Osteoblast (primary cell): Measurements from ENCODE around the gene RAD51B. TPM values are rescaled to one million over a fixed set of nuclear protein-coding genes. Genes with fewer than 3 reads are reported as not detected.

Experiments
- DNase-seq: peaks from one replicate; pipeline ENCODE4 v3.0.0; 2011; ENCODE audit warnings: low spot score, mixed read lengths; ENCODE audit not compliant: insufficient read length; ENCODE audit errors: missing footprints
- H2AFZ ChIP-seq: 2 replicates; pipeline ENCODE4 v1.6.0; 2011; ENCODE audit warnings: mild to moderate bottlenecking, low read length
- H3K27ac ChIP-seq: 2 replicates; pipeline ENCODE4 v1.5.1; 2011; ENCODE audit warnings: mild to moderate bottlenecking, low read depth, low read length, moderate library complexity
- H3K27me3 ChIP-seq: 2 replicates; pipeline ENCODE4 v1.6.0; 2012; ENCODE audit warnings: mild to moderate bottlenecking, control low read depth, inconsistent platforms, low read length, moderate library complexity; ENCODE audit not compliant: insufficient read depth
- H3K36me3 ChIP-seq: 2 replicates; pipeline ENCODE4 v1.5.1; 2011; ENCODE audit warnings: mild to moderate bottlenecking, low read length, control low read depth, moderate library complexity; ENCODE audit not compliant: insufficient read depth
- H3K4me1 ChIP-seq: 2 replicates; pipeline ENCODE4 v1.5.1; 2011; ENCODE audit warnings: mild to moderate bottlenecking, low read length, control low read depth, moderate library complexity; ENCODE audit not compliant: insufficient read depth
- H3K4me2 ChIP-seq: 2 replicates; pipeline ENCODE4 v1.6.0; 2011; ENCODE audit warnings: mild to moderate bottlenecking, low read length; ENCODE audit not compliant: insufficient read depth
- H3K4me3 ChIP-seq: fragments of 200-600 bp; sonication (generic); 3 replicates; pipeline ENCODE4 v1.5.1; 2012; ENCODE audit warnings: mild to moderate bottlenecking, low read length, inconsistent platforms; ENCODE audit not compliant: insufficient read depth
- H3K79me2 ChIP-seq: 2 replicates; pipeline ENCODE4 v1.6.0; 2012; ENCODE audit warnings: mild to moderate bottlenecking, low read length, control low read depth, inconsistent platforms; ENCODE audit not compliant: insufficient read depth
- H3K9me3 ChIP-seq: 2 replicates; pipeline ENCODE4 v1.5.1; 2011; ENCODE audit warnings: low read depth, low read length, control low read depth
- H4K20me1 ChIP-seq: 2 replicates; pipeline ENCODE4 v1.6.0; 2012; ENCODE audit warnings: mild to moderate bottlenecking, low read length, control low read depth; ENCODE audit not compliant: insufficient read depth
- CTCF ChIP-seq: IDR thresholded peaks from 2 replicates; pipeline ENCODE4 v1.5.1; 2011; ENCODE audit warnings: mild to moderate bottlenecking, low read depth, low read length, moderate library complexity; ENCODE audit errors: extremely low read depth
- total RNA-seq: library from RNA; depleted of rRNA; stranded (reverse); fragments of >200 nt; gene quantifications from 2 replicates; pipeline ENCODE4 v1.2.3, GENCODE V29; 2012

RAD51B gene
- total RNA-seq, 1 donor: 13.8 TPM

GRCh38 chr14:68137704-68138619 is 318.4 kb downstream of the RAD51B start:
- Histone ChIP-seq H3K9me3 (no peaks in the 10 kb centered on the region), H3K36me3 (no peaks in the 10 kb centered on the region), H3K27ac (peak overlapping the region; percentile 96), H3K79me2 (no peaks in the 10 kb centered on the region), H3K4me1 (peaks cover 56% of the 10 kb centered on the region), H3K4me2 (peak overlapping the region; percentile 30), H3K4me3 (no peak overlapping the region), H3K27me3 (no peaks in the 10 kb centered on the region), H4K20me1 (no peaks in the 10 kb centered on the region), H2AFZ (no peak overlapping the region)
- TF ChIP-seq CTCF: no peak
- DNase-seq: peak; percentile 90

GRCh38 chr14:68139431-68140075 is 320.0 kb downstream of the RAD51B start:
- H3K27ac ChIP-seq: peak overlapping the region; percentile 96
- H3K4me3 ChIP-seq: no peak overlapping the region
- H4K20me1 ChIP-seq: no peaks in the 10 kb centered on the region
- H2AFZ ChIP-seq: no peak overlapping the region
- H3K9me3 ChIP-seq: no peaks in the 10 kb centered on the region
- H3K36me3 ChIP-seq: no peaks in the 10 kb centered on the region
- H3K79me2 ChIP-seq: no peaks in the 10 kb centered on the region
- peak overlapping the region; percentile 40 for H3K4me2 ChIP-seq
- no peaks in the 10 kb centered on the region for H3K27me3 ChIP-seq
- DNase-seq: no peak
- no peak for TF ChIP-seq CTCF
- peaks cover 71% of the 10 kb centered on the region for H3K4me1 ChIP-seq

GRCh38 chr14:68140076-68140741 is 320.6 kb downstream of the RAD51B start:
- H2AFZ ChIP-seq: no peak overlapping the region
- H4K20me1 ChIP-seq: no peaks in the 10 kb centered on the region
- peak overlapping the region; percentile 96 for H3K27ac ChIP-seq
- no peaks in the 10 kb centered on the region for H3K27me3 ChIP-seq
- no peak overlapping the region for H3K4me3 ChIP-seq
- DNase-seq: peak; percentile 45
- H3K36me3 ChIP-seq: no peaks in the 10 kb centered on the region
- peak overlapping the region; percentile 40 for H3K4me2 ChIP-seq
- H3K79me2 ChIP-seq: no peaks in the 10 kb centered on the region
- H3K9me3 ChIP-seq: no peaks in the 10 kb centered on the region
- TF ChIP-seq CTCF: no peak
- peaks cover 72% of the 10 kb centered on the region for H3K4me1 ChIP-seq

- peak overlapping the region; percentile 96 for H3K27ac ChIP-seq
- peak overlapping the region; percentile 40 for H3K4me2 ChIP-seq
- no peaks in the 10 kb centered on the region for H3K36me3 ChIP-seq
- no peak for DNase-seq
- no peak overlapping the region for H2AFZ ChIP-seq
- H3K9me3 ChIP-seq: no peaks in the 10 kb centered on the region
- no peak overlapping the region for H3K4me3 ChIP-seq
- peaks cover 72% of the 10 kb centered on the region for H3K4me1 ChIP-seq
- H4K20me1 ChIP-seq: no peaks in the 10 kb centered on the region
- no peaks in the 10 kb centered on the region for H3K27me3 ChIP-seq
- H3K79me2 ChIP-seq: no peaks in the 10 kb centered on the region
- no peak for TF ChIP-seq CTCF
Measured at GRCh38 chr14:68140806-68141205, 321.2 kb downstream of the RAD51B start.
